HepG2 (cell line): ENCODE data around the gene SERTAD3. TPM values are rescaled to one million over a fixed set of nuclear protein-coding genes. Genes with fewer than 3 reads are reported as not detected.
A peak's percentile ranks its signal among the peaks of the same experiment; 100 is the strongest.

Source experiments
- EED ChIP-seq: sonication (generic); formaldehyde crosslinking; IDR thresholded peaks from 2 replicates; pipeline ENCODE4 v1.5.0; 2020; ENCODE audit warnings: mild to moderate bottlenecking, missing genetic modification reagents
- FOXK1 ChIP-seq: sonication (generic); formaldehyde crosslinking; IDR thresholded peaks from 2 replicates; pipeline ENCODE4 v1.4.0; 2020; ENCODE audit warnings: low read depth, missing genetic modification reagents, borderline replicate concordance
- GATAD2A ChIP-seq: IDR thresholded peaks from 2 replicates; pipeline ENCODE4 v1.6.1; 2016
- GLI4 ChIP-seq: sonication (generic); formaldehyde crosslinking; IDR thresholded peaks from 2 replicates; pipeline ENCODE4 v1.5.1; 2020; ENCODE audit warnings: missing genetic modification reagents, mild to moderate bottlenecking, moderate library complexity, borderline replicate concordance
- HMG20B ChIP-seq: conservative IDR thresholded peaks from 2 replicates; pipeline ENCODE4 v1.6.1; 2016; ENCODE audit warnings: missing genetic modification reagents, missing compliant biosample characterization
- HNF1B ChIP-seq: sonication (generic); formaldehyde crosslinking; IDR thresholded peaks from 2 replicates; pipeline ENCODE4 v1.5.1; 2020; ENCODE audit warnings: mild to moderate bottlenecking, moderate library complexity, missing genetic modification reagents
- RBFOX2 ChIP-seq: fragments of 200-400 bp; formaldehyde crosslinking; IDR thresholded peaks from 2 replicates; pipeline ENCODE4 v1.6.1; 2017; ENCODE audit warnings: low read depth, mild to moderate bottlenecking, low read length
- SOX6 ChIP-seq, 2 experiments: fragments of 450-650 bp in 1 of 2; sonication (generic) in 1 of 2; formaldehyde crosslinking in 1 of 2; IDR thresholded peaks; 2 replicates each; pipeline versions ENCODE4 v1.4.0 to v1.6.1; 2017 to 2020; ENCODE audit warnings: antibody characterized with exemption in 1 of 2, mild to moderate bottlenecking in 1 of 2, missing genetic modification reagents in 1 of 2
- SP1 ChIP-seq, 2 experiments: fragments of 450-650 bp in 1 of 2; sonication (generic) in 1 of 2; formaldehyde crosslinking in 1 of 2; IDR thresholded peaks; 2 replicates each; pipeline versions ENCODE4 v1.4.0 to v1.6.1; 2016 to 2020; ENCODE audit warnings: missing genetic modification reagents in 1 of 2
- SRF ChIP-seq: IDR thresholded peaks from 2 replicates; pipeline ENCODE4 v1.6.1; 2011; ENCODE audit warnings: mild to moderate bottlenecking, low read depth, low read length, moderate library complexity
- TEAD2 ChIP-seq: sonication (generic); formaldehyde crosslinking; IDR thresholded peaks from 2 replicates; pipeline ENCODE4 v1.9.0; 2021; ENCODE audit warnings: missing genetic modification reagents
- ZNF160 ChIP-seq: sonication (generic); formaldehyde crosslinking; IDR thresholded peaks from 2 replicates; pipeline ENCODE4 v1.8.0; 2022; ENCODE audit warnings: mild to moderate bottlenecking, inconsistent platforms, missing genetic modification reagents
- ZNF34 ChIP-seq: sonication (generic); formaldehyde crosslinking; IDR thresholded peaks from 2 replicates; pipeline ENCODE4 v1.4.0; 2020; ENCODE audit warnings: mild to moderate bottlenecking, missing genetic modification reagents, borderline replicate concordance
- ZNF569 ChIP-seq: sonication (generic); formaldehyde crosslinking; IDR thresholded peaks from 2 replicates; pipeline ENCODE4 v1.5.0; 2020; ENCODE audit warnings: mild to moderate bottlenecking, missing genetic modification reagents, moderate library complexity, borderline replicate concordance
- ZNF619 ChIP-seq: sonication (generic); formaldehyde crosslinking; IDR thresholded peaks from 2 replicates; pipeline ENCODE4 v1.4.0; 2020; ENCODE audit warnings: mild to moderate bottlenecking, missing genetic modification reagents
- ZNF644 ChIP-seq: IDR thresholded peaks from 2 replicates; pipeline ENCODE4 v1.6.1; 2016; ENCODE audit warnings: low read depth
- polyA plus RNA-seq, 8 experiments: library from polyadenylated mRNA; depleted of rRNA in 3 of 8; stranded (reverse) in 7 of 8; unstranded in 1 of 8; fragments of >200 nt; fragmentation: Illumina TruSeq in 4 of 8; extraction: Trizol in 4 of 8; gene quantifications; 2 replicates each; pipeline versions ENCODE4 v1.2.1 to v1.2.3, GENCODE V29; 2011 to 2016; ENCODE audit warnings: low read depth in 4 of 8, missing spikeins in 1 of 8, mixed read lengths in 1 of 8; ENCODE audit not compliant: insufficient read depth in 1 of 8
- total RNA-seq, 5 experiments: library from RNA; depleted of rRNA; stranded (reverse); fragments of >200 nt; fragmentation: Illumina TruSeq; extraction: Trizol; gene quantifications; 2 replicates each; pipeline ENCODE4 v1.2.3, GENCODE V29; 2016; ENCODE audit warnings: low read depth in 1 of 5
- TF ChIP-seq, protein P1 (sequence below): IDR thresholded peaks from 2 replicates; pipeline ENCODE4 v1.4.0; 2020; ENCODE audit warnings: mild to moderate bottlenecking, missing genetic modification reagents
- TF ChIP-seq, protein P2 (sequence below): sonication (generic); formaldehyde crosslinking; IDR thresholded peaks from 2 replicates; pipeline ENCODE4 v1.4.0; 2020; ENCODE audit warnings: missing genetic modification reagents, borderline replicate concordance
- TF ChIP-seq, protein P3 (sequence below): sonication (generic); formaldehyde crosslinking; IDR thresholded peaks from 2 replicates; pipeline ENCODE4 v1.5.0; 2020; ENCODE audit warnings: missing genetic modification reagents

SERTAD3 gene
- total and polyA plus RNA-seq, 2 of the 13 experiments (the other 11 are each of a cell fraction or from before 2014, with no cell fraction given): 9.6 to 16.9 TPM

- TF ChIP-seq RBFOX2: peak; percentile 89
- TF ChIP-seq GLI4 (CRISPR knock-in tag): no peak
- 0 out of 2 replicates have a peak, but pooled peaks have one; percentile 33 for TF ChIP-seq ZNF619 (CRISPR knock-in tag)
- TF ChIP-seq TEAD2 (CRISPR knock-in tag): no peak
- TF ChIP-seq ZNF569 (CRISPR knock-in tag): no peak
- no peak for TF ChIP-seq HMG20B
- no peak for TF ChIP-seq ZNF644 (CRISPR knock-in tag)
- TF ChIP-seq GATAD2A (CRISPR knock-in tag): peak; percentile 37; the same call in 1 of the 2 replicates
- TF ChIP-seq, protein P1, sequence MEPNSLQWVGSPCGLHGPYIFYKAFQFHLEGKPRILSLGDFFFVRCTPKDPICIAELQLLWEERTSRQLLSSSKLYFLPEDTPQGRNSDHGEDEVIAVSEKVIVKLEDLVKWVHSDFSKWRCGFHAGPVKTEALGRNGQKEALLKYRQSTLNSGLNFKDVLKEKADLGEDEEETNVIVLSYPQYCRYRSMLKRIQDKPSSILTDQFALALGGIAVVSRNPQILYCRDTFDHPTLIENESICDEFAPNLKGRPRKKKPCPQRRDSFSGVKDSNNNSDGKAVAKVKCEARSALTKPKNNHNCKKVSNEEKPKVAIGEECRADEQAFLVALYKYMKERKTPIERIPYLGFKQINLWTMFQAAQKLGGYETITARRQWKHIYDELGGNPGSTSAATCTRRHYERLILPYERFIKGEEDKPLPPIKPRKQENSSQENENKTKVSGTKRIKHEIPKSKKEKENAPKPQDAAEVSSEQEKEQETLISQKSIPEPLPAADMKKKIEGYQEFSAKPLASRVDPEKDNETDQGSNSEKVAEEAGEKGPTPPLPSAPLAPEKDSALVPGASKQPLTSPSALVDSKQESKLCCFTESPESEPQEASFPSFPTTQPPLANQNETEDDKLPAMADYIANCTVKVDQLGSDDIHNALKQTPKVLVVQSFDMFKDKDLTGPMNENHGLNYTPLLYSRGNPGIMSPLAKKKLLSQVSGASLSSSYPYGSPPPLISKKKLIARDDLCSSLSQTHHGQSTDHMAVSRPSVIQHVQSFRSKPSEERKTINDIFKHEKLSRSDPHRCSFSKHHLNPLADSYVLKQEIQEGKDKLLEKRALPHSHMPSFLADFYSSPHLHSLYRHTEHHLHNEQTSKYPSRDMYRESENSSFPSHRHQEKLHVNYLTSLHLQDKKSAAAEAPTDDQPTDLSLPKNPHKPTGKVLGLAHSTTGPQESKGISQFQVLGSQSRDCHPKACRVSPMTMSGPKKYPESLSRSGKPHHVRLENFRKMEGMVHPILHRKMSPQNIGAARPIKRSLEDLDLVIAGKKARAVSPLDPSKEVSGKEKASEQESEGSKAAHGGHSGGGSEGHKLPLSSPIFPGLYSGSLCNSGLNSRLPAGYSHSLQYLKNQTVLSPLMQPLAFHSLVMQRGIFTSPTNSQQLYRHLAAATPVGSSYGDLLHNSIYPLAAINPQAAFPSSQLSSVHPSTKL (CRISPR knock-in tag): no peak
- TF ChIP-seq ZNF160 (CRISPR knock-in tag): peak; percentile 68; the same call in 1 of the 2 replicates
- no peak for TF ChIP-seq SP1 (IDR thresholded peaks at IDR 0.05)
- TF ChIP-seq SP1 (CRISPR knock-in tag; IDR thresholded peaks at IDR 0.05): peak; percentile 86
- TF ChIP-seq HNF1B (CRISPR knock-in tag): 0 out of 2 replicates have a peak, but pooled peaks have one; percentile 22
- peak; percentile 49; the same call in 1 of the 2 replicates for TF ChIP-seq SRF
- no peak for TF ChIP-seq ZNF34
- TF ChIP-seq, protein P2, sequence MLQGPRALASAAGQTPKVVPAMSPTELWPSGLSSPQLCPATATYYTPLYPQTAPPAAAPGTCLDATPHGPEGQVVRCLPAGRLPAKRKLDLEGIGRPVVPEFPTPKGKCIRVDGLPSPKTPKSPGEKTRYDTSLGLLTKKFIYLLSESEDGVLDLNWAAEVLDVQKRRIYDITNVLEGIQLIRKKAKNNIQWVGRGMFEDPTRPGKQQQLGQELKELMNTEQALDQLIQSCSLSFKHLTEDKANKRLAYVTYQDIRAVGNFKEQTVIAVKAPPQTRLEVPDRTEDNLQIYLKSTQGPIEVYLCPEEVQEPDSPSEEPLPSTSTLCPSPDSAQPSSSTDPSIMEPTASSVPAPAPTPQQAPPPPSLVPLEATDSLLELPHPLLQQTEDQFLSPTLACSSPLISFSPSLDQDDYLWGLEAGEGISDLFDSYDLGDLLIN (CRISPR knock-in tag): no peak
- TF ChIP-seq, protein P3, sequence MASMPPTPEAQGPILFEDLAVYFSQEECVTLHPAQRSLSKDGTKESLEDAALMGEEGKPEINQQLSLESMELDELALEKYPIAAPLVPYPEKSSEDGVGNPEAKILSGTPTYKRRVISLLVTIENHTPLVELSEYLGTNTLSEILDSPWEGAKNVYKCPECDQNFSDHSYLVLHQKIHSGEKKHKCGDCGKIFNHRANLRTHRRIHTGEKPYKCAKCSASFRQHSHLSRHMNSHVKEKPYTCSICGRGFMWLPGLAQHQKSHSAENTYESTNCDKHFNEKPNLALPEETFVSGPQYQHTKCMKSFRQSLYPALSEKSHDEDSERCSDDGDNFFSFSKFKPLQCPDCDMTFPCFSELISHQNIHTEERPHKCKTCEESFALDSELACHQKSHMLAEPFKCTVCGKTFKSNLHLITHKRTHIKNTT (CRISPR knock-in tag): no peak
- TF ChIP-seq FOXK1 (CRISPR knock-in tag): peak; percentile 69; the same call in 1 of the 2 replicates
- no peak for TF ChIP-seq SOX6 (IDR thresholded peaks at IDR 0.05)
- TF ChIP-seq SOX6 (CRISPR knock-in tag; IDR thresholded peaks at IDR 0.05): peak; percentile 60
- no peak for TF ChIP-seq EED (CRISPR knock-in tag)
Observed at GRCh38 chr19:40444000-40444824, at the start of gene SERTAD3 (continued).
